ENCODE results near the gene RORC.

The RORC gene

DNA sequence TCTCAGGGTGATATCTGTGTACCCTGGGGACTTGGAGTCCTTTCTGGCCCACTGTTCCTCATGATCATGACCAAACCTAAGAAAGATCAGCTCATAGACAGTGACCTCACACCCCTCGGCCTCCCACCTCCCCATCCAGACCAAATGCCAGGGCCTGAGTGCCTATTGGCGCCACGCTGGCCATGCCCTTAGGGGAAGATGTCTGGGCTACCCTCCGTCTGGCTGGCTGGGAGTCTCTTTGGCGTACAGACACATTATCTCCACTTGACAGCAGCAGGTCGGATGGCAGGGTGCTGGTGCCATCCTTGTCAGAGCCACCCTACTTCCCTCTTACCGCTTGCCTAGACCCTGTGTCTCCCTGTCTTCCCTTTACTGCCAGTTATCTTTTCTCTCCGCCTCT, 8.4 kb downstream of the RORC start:
- H3K4me2 ChIP-seq (ENCODE audit: low read length): no peak overlapping the region
- H3F3A ChIP-seq (ENCODE audit: insufficient read depth, low read length): no peaks in the 10 kb centered on the region
- TF ChIP-seq EZH2 (IDR thresholded peaks at IDR 0.05; ENCODE audit: borderline replicate concordance, low read length): no peak
- TF ChIP-seq, protein P1, sequence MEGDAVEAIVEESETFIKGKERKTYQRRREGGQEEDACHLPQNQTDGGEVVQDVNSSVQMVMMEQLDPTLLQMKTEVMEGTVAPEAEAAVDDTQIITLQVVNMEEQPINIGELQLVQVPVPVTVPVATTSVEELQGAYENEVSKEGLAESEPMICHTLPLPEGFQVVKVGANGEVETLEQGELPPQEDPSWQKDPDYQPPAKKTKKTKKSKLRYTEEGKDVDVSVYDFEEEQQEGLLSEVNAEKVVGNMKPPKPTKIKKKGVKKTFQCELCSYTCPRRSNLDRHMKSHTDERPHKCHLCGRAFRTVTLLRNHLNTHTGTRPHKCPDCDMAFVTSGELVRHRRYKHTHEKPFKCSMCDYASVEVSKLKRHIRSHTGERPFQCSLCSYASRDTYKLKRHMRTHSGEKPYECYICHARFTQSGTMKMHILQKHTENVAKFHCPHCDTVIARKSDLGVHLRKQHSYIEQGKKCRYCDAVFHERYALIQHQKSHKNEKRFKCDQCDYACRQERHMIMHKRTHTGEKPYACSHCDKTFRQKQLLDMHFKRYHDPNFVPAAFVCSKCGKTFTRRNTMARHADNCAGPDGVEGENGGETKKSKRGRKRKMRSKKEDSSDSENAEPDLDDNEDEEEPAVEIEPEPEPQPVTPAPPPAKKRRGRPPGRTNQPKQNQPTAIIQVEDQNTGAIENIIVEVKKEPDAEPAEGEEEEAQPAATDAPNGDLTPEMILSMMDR (IDR thresholded peaks at IDR 0.05; ENCODE audit: low read length): no peak
- H3K79me2 ChIP-seq (ENCODE audit: insufficient read depth, low read length): no peaks in the 10 kb centered on the region
- peaks cover 7% of the 10 kb centered on the region; the same call in 1 of the 2 replicates for H3K27me3 ChIP-seq (ENCODE audit: insufficient read depth, low read length)
- no peak overlapping the region for H3K27ac ChIP-seq (ENCODE audit: low read depth, low read length, poor library complexity, severe bottlenecking)
- H3K9me2 ChIP-seq (ENCODE audit: low read depth, low read length): no peaks in the 10 kb centered on the region
- H4K20me1 ChIP-seq (ENCODE audit: insufficient read depth, low read length): no peaks in the 10 kb centered on the region
- no peak overlapping the region for H3K9ac ChIP-seq (ENCODE audit: low read length)
- no peak overlapping the region for H2AFZ ChIP-seq (ENCODE audit: low read length)
- H3K9me3 ChIP-seq (ENCODE audit: low read length): no peaks in the 10 kb centered on the region
- no peak overlapping the region for H3K4me3 ChIP-seq (ENCODE audit: low read depth, low read length, poor library complexity, severe bottlenecking)
- no peaks in the 10 kb centered on the region for H3K4me1 ChIP-seq (ENCODE audit: insufficient read depth, low read length, severe bottlenecking)
- no peaks in the 10 kb centered on the region for H3K36me3 ChIP-seq (ENCODE audit: insufficient read depth, low read length)

DNA sequence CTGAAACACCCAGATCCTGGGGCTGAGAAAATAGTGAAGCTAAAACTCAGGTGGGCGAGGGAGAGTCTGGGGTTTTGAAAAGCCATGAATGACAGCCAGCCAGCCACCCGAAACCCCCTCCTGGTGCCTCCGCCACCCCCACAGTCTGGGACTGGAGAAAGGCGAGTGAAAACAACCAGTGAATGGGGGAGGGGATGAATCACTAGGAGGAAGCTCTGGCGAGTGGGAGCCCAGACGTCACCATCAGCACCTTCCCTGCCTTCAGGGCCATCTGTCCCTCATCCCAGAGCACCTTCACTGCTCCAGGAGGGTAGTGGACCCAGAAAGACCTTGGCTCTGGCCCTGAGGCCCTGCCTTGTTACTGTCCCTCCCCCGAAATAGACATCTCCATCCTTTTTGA, 9.2 kb downstream of the RORC start:
- Histone ChIP-seq H3K4me2 (ENCODE audit: low read length) (no peak overlapping the region), H4K20me1 (ENCODE audit: insufficient read depth, low read length) (no peaks in the 10 kb centered on the region), H3K36me3 (ENCODE audit: insufficient read depth, low read length) (no peaks in the 10 kb centered on the region), H3K4me3 (ENCODE audit: low read depth, low read length, poor library complexity, severe bottlenecking) (no peak overlapping the region), H2AFZ (ENCODE audit: low read length) (no peak overlapping the region), H3K9me2 (ENCODE audit: low read depth, low read length) (no peaks in the 10 kb centered on the region), H3K9ac (ENCODE audit: low read length) (no peak overlapping the region), H3K4me1 (ENCODE audit: insufficient read depth, low read length, severe bottlenecking) (no peaks in the 10 kb centered on the region), H3K27ac (ENCODE audit: low read depth, low read length, poor library complexity, severe bottlenecking) (no peak overlapping the region), H3K9me3 (ENCODE audit: low read length) (no peaks in the 10 kb centered on the region), H3F3A (ENCODE audit: insufficient read depth, low read length) (no peaks in the 10 kb centered on the region), H3K27me3 (ENCODE audit: insufficient read depth, low read length) (peaks cover 7% of the 10 kb centered on the region; the same call in 1 of the 2 replicates), H3K79me2 (ENCODE audit: insufficient read depth, low read length) (no peaks in the 10 kb centered on the region)
- TF ChIP-seq EZH2 (IDR thresholded peaks at IDR 0.05; ENCODE audit: borderline replicate concordance, low read length): no peak
- TF ChIP-seq, protein P1 (IDR thresholded peaks at IDR 0.05; ENCODE audit: low read length): no peak

DNA sequence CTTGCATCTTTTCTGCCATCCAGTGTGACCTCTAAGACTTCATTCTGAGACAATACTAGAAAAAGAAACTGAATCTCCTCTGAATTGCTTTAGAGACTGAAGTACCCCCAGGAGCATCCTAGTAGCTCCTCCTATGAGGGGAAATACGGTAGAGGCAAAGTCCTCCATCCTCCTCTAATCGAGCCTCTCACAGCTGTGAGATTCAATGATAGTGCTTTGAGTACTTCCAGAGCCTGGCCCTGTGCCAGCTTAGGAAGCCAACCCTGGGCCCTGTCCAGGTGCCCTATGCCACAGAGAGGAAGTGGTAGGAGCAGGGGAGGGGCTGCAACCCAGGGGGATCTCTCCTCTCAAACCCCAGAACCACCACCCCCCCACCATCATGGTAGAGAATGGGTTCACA, 10.7 kb downstream of the RORC start:
- H2AFZ ChIP-seq (ENCODE audit: low read length): no peak overlapping the region
- H3K79me2 ChIP-seq (ENCODE audit: insufficient read depth, low read length): no peaks in the 10 kb centered on the region
- no peak for TF ChIP-seq EZH2 (IDR thresholded peaks at IDR 0.05; ENCODE audit: borderline replicate concordance, low read length)
- TF ChIP-seq, protein P1 (IDR thresholded peaks at IDR 0.05; ENCODE audit: low read length): no peak
- no peaks in the 10 kb centered on the region for H3K36me3 ChIP-seq (ENCODE audit: insufficient read depth, low read length)
- no peaks in the 10 kb centered on the region for H3K9me3 ChIP-seq (ENCODE audit: low read length)
- H3K9ac ChIP-seq (ENCODE audit: low read length): no peak overlapping the region
- H3F3A ChIP-seq (ENCODE audit: insufficient read depth, low read length): no peaks in the 10 kb centered on the region
- no peaks in the 10 kb centered on the region for H4K20me1 ChIP-seq (ENCODE audit: insufficient read depth, low read length)
- H3K27me3 ChIP-seq (ENCODE audit: insufficient read depth, low read length): peaks cover 7% of the 10 kb centered on the region; the same call in 1 of the 2 replicates
- H3K9me2 ChIP-seq (ENCODE audit: low read depth, low read length): no peaks in the 10 kb centered on the region
- no peaks in the 10 kb centered on the region for H3K4me1 ChIP-seq (ENCODE audit: insufficient read depth, low read length, severe bottlenecking)
- no peak overlapping the region for H3K27ac ChIP-seq (ENCODE audit: low read depth, low read length, poor library complexity, severe bottlenecking)
- H3K4me3 ChIP-seq (ENCODE audit: low read depth, low read length, poor library complexity, severe bottlenecking): no peak overlapping the region
- H3K4me2 ChIP-seq (ENCODE audit: low read length): no peak overlapping the region
